ENCODE results near the gene SPRR4.
"Not testable (repeated sequence)": the region's sequence is repeated elsewhere in the genome, so short reads cannot be mapped to it uniquely, and the experiment has no call there.

SPRR4 gene

GRCh38 chr1:152997901-152998300 is 27.5 kb downstream of the SPRR4 start:
- no peak for DNase-seq (ENCODE audit: low read depth in 2 of 2)
- TF ChIP-seq CTCF (IDR thresholded peaks at IDR 0.05; ENCODE audit: low read depth, low read length), result no peak
- no peak overlapping the region for H3K4me3 ChIP-seq (replicated peaks in 1 of 2; ENCODE audit: low read depth in 2 of 2, low read length in 2 of 2)

- H3K4me3 ChIP-seq (replicated peaks in 1 of 2; ENCODE audit: low read depth in 2 of 2, low read length in 2 of 2), result no peak overlapping the region
- no peak for TF ChIP-seq CTCF (IDR thresholded peaks at IDR 0.05; ENCODE audit: low read depth, low read length)
- no peak for DNase-seq (ENCODE audit: low read depth in 2 of 2)
Observed at GRCh38 chr1:152998476-152998875, 28.0 kb downstream of the SPRR4 start.

- DNase-seq (ENCODE audit: low read depth in 2 of 2), result no peak
- H3K4me3 ChIP-seq (replicated peaks in 1 of 2; ENCODE audit: low read depth in 2 of 2, low read length in 2 of 2), result no peak overlapping the region
- no peak for TF ChIP-seq CTCF (IDR thresholded peaks at IDR 0.05; ENCODE audit: low read depth, low read length)
Observed at GRCh38 chr1:152999818-153000217, 29.4 kb downstream of the SPRR4 start.

GRCh38 chr1:153000294-153000693 is 29.8 kb downstream of the SPRR4 start:
- no peak for TF ChIP-seq CTCF (IDR thresholded peaks at IDR 0.05; ENCODE audit: low read depth, low read length)
- no peak for DNase-seq (ENCODE audit: low read depth in 2 of 2)
- H3K4me3 ChIP-seq (replicated peaks in 1 of 2; ENCODE audit: low read depth in 2 of 2, low read length in 2 of 2), result no peak overlapping the region

- DNase-seq (ENCODE audit: low read depth in 2 of 2), result no peak
- TF ChIP-seq CTCF (IDR thresholded peaks at IDR 0.05; ENCODE audit: low read depth, low read length), result no peak
- H3K4me3 ChIP-seq (replicated peaks in 1 of 2; ENCODE audit: low read depth in 2 of 2, low read length in 2 of 2), result no peak within 1 kb of the TSS
Observed at GRCh38 chr1:153001382-153001781, 30.9 kb downstream of the SPRR4 start, which contains the start of gene SPRR3. Gene SPRR3 (plus strand): TSS chr1:153001749. CDS start chr1:153003021, 1,272 bp downstream.

GRCh38 chr1:153011235-153011758 is 40.8 kb downstream of the SPRR4 start:
- H3K4me3 ChIP-seq (replicated peaks in 1 of 2; ENCODE audit: low read depth in 2 of 2, low read length in 2 of 2); DNase-seq (ENCODE audit: low read depth in 2 of 2): not testable (repeated sequence)

GRCh38 chr1:153021829-153022228 is 51.4 kb downstream of the SPRR4 start:
- DNase-seq (ENCODE audit: low read depth in 2 of 2); H3K4me3 ChIP-seq (replicated peaks in 1 of 2; ENCODE audit: low read depth in 2 of 2, low read length in 2 of 2): not testable (repeated sequence)

Data from cardiac fibroblast (primary cell).